ENCODE measurements around the gene B3GALT6.

B3GALT6 gene

DNA sequence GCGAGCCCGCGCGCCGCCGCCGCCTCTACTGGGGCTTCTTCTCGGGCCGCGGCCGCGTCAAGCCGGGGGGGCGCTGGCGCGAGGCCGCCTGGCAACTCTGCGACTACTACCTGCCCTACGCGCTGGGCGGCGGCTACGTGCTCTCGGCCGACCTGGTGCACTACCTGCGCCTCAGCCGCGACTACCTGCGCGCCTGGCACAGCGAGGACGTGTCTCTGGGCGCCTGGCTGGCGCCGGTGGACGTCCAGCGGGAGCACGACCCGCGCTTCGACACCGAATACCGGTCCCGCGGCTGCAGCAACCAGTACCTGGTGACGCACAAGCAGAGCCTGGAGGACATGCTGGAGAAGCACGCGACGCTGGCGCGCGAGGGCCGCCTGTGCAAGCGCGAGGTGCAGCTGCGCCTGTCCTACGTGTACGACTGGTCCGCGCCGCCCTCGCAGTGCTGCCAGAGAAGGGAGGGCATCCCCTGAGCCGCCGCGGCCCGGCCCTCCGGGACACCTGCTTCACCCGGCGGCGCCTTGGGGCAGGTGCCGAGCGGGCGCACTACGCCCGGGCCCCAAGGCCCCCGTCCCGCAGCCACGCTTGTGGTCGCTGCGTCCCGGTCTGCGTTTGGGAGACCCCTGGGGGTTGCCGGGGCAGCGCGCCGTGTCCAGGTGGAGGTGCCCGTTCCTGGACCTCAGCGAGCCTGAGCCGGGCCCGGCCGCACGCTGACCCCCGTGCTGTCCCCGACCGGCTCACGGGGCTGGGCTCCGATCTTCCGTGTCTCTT, 944 bp downstream of the B3GALT6 start:
- DNase-seq = no peak

DNA sequence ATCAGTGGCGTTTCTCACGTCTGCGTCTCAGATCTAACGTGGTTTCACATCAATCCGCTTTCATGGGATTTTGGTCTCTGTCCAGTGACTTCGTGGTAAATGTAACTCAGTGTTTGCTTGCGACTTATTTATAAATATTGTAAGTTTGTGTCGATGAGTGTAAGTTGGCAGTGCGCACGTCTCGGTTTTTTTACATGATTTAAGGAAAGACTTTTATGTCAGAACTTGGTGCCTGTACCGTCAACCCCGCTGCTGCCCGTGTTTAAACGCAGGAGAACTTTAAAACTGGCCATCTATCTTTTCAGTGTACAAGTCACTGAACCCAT, 1.5 kb downstream of the B3GALT6 start:
- DNase-seq = no peak

DNA sequence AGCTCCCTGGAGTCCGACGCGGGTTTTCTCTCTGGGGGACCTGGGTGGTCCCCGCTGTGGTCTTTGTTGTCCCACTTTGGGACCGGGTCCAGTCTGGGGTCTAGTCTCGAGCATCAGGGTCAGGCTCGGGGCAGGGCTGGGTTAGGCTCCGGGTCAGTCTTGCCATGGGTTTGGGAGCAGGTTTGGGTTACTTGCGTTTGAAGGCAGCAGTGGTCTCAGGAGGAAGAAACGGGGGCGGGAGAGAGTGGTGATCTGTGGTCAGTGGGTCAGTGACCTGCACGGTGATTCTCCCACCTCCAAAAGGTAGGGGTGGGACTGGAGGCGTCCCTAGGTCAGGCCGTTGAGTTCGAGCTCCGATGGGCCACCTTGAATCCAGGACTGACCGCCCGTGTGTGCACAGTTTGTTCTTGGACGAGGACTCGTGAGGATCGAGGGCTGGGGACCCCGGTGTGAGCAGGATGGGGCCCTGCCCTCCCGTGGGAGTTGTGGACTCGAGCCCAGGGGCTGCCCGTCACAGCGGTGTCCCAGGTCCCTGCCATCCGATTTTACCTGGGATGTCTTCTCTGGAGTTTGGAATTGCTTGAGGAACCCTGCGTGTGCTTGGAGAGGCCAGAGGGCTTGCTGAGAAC, 2.3 kb downstream of the B3GALT6 start:
- no peak for DNase-seq

DNA sequence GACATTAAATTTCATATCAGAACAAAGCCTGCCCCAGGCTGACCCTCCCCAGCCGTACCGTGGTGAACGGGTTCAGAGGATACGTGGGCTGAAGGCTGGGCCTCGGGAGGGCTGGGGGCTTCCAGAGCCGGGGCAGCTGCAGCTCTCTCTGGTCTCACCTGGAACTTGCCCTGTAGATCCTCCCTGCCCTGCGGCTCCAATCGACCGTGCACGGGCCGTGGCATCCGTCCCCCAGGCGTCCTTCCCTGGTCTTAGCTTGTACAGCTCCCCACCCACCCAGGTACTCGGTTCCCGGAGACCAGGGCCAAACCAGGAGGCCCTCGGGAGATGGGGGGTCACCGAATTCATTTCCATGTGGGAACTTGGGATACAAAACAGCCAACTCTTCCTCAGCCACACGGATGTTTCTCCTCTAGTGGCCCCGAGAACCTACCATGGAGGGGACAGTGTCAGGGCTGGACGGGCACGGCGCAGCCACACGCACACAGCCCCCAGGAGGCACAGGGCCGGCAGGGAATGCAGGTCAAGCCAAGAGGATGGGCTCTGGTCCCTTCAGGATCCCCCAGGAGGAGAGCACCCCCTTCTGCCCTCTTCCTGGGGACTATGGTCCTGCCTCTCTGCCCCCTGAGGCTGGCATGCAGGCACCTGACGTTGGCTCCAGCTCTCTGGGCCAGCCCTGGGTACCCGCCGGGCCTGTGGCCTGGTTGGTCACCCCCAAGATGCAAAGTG, 3.1 kb downstream of the B3GALT6 start:
- no peak for DNase-seq

DNA sequence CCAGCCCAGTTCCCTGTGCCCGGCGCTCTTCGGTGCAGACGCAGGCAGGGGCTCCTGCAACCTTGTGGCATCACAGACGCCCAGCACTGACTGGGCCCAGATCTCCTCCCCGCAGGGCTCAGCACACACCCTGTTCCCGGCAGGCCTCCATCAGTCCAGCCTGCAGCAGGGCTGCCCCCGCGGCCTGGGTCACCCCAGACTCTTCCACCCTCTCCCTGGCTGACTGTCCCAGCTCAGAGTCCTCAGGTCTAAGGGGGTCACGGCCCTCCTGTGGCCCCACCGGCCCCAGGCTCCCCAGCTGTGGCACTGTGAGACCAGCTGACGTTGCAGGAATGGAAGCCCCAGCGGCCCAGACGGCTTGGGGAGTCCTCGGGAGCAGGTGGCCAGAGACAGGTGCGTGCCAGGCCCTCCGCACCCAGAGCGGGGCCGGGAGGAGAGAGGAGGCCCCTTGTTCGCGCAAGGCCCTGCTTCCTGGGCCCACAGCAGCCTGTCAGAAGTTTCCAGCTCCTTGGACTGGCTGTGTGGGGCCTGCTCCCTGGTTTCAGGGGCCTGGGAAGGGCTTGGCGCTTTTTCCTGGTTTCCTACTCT, 4.2 kb downstream of the B3GALT6 start:
- no peak for DNase-seq

DNA sequence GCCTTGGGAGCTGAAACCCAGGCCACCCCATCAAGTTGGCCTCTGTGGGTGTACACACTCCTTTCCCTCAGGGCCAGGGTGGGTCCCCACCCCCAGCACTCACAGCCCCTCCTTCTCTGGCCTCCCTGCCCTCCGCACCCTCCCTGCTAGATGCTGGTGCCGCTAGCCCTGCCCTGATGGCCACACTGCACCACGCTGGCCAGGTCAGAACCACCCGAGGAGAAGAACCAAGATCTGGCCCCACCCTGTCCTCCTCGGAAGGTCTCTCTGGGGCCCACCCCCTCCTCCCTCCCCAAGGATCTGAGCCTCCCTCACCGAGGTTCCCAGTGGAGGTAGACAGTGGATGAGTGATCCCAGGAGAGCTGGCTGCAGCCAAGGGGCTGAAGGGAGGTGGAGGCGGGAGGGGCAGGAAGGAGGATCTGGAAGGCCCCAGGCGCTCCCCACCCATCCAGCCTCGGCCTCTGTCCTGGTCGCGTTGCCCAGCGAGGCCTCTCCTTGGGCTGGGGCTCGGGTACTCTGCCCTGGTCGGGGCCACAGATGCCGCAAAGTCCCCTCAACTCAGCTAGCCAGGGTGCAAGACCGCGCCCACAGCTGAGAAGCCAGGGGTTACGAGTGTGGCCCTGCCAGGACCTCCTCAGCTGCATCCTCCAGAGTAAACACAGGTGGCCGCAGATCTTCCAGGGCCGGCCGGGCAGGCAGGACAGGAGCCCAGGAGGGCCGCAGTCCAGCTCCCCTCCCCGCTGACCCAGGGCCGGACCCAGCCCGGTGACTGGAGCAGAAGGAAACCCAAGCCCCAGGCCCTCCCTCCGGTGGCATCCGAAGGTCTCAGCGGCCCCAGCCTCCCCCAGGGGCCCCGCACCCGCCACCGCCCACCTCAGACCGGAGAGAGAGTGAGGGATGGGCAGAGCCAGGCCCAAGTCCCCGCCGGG, 5.2 kb downstream of the B3GALT6 start:
- no peak for DNase-seq

DNA sequence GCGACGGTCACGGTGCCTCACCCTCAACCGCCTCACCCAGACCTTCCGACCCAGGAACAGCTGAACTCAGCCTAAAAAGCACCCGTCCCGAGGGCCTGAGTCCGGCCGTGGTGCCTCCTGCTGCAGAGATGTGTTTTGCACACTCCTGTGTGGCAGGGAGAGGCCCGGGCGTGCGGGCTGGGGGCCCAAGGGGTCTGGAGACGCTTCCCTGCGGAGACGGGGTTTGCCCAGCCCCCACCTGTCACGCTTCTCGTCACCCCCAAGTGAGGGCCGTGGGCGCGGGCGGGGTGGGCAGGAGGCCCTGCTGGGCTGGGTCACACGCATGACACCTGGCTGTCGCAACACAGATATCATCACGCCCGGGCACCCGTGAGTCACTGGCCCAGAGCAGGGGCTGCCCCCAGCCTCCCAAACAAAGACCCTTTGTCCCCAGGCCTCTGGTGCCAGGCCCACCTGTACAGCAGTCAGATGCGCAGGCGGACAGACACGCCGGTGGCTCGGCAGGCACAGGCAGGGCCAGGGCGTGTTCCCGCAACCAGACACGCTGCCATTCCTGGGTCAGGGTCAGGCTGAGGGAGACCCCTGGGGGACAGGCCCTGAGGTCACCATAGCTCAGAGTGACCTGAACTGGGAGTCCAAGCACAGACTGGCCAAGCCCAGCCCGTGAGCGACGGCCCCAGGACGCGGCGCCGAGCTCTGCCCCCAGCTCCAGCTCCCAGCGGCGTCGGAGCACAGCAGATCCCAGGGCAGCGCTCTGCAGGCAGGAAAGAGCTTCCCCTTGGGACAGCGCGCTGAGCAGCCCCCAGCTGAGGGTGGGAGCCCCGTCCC, 6.1 kb downstream of the B3GALT6 start:
- no peak for DNase-seq

DNA sequence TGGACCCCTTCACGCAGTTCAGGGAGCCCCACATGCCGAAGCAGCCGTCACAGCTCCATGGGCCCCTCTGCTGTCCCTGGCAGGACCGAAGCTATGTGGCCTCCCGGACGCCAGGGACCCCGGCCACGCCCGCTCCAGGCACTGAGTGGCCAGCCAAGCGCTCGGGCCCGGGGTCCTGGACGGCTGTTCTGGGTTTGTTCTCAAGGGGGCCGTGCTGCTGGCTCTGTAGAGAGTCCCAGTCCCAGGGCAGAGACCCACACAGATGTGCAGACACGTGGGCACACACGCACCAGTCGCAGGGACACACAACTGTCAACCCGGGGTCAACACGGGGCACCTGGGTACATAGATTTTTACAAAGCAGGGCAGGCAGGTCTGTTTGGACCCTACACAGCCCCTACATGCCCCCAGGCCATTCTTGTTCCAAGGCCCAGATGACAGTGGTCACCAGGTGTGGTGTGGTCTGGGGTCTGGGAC, 6.7 kb downstream of the B3GALT6 start:
- DNase-seq = no peak

DNA sequence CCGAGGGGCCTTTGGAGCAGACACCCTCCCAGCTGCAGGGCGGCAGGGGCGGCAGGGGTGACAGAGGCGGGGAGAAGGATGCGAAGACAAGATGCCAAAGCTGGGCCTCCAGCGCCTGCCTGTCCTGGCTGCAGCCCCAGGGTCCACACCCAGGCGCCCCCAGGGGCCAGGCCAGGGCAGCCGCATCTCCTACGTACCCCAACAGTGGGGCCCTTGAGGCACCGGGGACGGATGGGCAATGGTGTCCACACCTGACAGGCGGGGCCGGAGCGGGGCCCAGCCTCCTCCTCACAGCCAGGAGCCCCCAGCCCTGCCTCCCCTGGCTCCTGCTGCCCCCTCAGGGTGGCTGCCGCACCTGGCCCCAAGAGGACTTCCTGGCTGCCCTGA, 7.2 kb downstream of the B3GALT6 start:
- no peak for DNase-seq

DNA sequence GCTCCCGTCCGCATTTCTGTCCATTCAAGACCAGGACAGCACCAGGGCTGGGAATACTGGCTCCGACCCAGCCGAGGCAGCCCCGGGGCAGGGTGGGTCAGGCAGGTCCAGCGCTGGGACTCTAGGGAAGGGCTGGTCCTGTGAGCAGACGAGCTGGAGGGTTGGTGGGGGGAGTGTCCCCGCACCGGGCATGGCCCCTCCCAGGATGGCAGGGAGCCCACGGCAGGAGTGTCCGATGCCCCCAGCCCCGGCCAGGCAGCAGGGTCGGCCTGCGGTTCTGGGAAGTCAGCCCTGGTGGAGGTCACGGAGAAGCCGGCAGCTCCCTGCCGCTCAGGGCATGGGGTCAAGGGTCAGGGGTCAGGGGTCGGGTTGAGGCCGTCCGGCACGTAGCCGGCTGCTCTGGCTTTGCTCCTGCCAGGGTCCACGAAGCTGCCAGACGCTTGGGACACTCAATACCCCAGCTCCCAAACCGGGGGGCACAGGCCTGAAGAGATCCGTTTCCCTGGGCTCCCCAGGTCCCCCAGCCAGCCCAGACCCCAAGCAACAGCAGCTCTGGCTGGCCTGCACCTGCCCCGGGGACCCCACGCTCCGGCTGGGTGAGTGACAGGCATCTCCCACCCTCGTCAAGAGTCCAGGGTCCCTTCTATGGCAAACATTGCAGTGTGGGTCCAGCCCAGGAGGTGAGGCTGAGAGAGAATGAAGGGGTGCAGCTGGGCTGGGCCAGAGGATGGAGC, 7.7 kb downstream of the B3GALT6 start:
- no peak for DNase-seq

DNA sequence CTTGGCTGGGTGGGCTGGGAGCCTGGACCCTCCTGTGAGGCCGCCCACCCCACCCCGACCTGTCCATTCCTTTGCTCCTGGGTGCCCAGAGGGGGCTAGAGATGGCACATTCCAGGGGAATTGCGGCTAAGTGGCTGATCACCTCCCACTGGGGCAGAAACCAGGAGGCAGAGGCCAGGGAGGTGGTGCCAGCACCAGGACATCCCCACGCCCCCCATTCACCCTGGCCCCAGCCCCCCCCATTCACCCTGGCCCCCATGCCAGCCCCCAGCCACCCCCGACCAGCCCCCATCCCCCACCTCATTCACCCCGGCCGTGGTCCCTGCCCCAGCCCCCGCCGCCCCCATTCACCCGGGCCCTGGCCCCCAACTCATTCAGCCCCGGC, 8.3 kb downstream of the B3GALT6 start:
- DNase-seq = no peak

DNA sequence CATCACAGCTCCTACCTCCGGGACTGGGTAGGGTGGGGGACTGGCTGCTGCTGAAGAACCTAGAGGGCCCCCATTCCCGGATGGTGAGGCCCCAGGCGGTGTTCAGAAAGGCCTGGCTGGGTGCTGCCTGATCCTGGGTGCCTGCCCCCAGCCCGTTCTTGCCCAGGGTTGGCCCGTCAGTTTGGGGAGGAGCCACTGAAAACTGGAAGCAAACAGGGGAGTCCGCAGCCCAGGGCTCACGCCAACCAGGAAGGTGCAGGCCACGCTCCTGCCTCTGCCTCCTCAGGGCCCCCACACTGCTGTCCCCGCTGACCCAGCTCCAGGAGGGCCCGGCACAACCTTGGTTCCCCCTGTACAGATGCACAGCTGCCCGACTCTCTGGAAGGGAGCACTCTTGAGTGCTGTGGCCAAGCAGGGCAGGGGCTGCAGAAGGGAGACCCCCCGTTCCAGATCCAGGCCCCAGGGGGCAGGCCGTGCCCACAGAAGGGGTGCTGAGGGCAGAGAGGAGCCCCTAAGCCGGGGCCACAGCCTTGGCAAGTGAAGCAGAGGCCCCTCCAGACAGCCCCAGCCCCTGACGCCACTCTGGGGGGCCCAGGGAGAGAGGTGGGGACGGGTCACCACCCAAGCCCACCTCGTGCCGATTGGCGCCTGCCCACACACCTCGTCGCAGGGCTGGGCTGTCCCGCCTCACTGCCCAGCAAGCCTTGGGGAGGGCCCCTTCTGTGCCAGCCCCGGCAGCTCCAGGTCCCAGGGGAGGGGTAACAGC, 9.0 kb downstream of the B3GALT6 start:
- DNase-seq = no peak

DNA sequence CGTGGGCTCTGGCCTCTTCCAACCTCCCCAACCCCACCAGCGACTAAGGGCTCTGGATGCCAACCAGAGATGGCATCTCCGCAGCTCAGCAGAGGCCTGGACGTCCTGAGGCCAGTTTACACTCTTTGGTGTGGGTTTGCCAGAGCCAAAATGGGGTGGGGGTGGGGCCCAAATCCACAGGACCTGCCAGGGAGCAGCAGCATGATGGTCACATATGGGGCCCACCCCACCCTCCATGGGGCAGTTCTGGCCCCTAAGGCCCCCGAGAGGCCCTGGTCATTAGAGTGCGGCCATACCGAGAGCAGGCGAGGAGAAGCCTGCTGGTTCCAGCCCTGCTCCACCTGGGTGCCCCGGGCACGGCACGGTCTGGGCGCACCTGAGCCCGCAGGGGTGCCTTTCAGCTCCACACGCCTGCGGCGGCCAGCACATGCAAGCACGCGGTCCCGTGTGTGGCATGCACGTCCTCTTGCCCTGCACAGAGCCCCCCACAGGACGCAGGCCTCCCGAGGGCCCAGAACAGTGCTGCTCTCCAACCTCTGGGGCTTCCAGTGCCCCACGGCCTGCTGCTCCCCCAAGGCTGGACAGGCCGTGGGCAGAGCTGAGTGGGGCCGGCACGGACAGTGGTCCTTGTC, 9.7 kb downstream of the B3GALT6 start:
- no peak for DNase-seq

DNA sequence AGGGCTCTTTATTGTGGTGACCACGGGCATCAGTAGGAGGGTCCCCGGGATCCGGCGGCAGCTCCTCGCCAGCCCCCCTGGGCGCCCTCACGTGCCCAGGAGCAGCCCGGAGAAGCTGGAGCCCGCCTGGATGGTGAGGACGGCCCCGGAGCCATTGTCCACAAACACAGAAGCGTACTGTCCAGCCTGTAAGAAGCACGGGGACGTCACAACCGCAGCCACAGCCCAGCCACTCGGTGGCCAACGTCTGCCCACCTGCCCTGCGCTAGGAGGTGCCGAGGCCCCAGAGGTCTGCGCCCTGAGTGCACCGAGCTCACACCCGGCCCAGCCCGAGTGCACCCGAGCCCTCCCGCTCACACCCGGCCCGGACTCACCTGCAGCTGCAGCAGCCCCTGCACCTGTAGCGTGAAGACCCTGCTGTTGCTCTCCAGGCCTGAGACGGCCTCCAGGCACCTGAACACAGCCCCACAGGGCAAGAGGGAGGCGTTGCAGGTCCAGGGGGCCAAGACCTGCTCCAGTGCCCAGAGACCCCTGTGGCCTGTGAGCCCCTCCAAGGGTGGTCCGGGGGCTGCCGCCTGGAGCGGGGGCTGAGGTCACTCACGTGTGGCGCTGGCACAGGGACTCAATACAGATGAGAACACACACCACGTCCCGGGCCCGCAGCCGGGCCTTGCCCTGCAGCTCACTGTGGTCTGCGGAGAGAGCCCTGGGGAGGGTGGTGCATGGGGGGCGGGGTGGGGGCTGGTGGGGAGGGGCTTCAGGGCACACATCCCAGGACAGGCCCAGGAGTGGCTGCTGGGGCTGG, 10.6 kb downstream of the B3GALT6 start:
- no peak for DNase-seq

DNA sequence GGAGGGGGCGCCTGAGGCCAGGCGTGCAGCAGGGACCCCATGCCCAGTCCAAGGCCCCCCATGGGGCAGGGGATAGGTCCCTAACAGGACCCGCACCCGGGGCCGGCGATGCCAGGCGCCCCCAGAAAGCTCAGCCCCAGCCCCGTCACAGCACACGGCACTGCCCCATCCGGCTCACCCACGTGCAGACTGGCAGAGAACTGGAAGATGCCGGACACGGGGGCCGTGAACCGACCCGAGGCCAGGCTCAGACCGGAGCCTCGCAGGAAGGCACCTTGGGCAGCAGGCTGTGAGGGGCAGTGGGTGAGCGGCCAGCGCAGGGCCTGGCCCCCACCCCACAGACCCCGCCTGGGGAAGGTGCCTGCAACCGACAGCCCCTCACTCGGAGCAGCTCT, 11.2 kb downstream of the B3GALT6 start:
- DNase-seq = no peak

DNA sequence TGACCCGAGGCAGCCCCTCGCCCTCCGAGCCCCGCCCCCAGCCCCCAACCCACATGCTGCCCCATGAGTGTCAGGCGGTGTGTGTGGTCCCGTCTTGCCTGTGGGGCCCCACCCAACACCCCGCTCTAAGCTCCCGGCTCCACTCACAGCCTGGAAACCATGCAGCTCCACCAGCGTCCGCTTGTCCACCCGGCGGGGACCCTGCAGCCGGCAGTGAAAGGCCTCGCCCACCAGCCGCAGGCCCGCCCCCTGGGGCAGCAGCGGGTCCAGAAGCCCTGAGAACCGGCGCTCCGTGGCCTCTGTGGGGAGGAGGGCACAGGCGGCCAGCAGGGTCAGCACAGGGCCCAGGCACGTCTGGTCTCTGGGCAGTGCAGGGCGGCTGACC, 11.8 kb downstream of the B3GALT6 start:
- no peak for DNase-seq

DNA sequence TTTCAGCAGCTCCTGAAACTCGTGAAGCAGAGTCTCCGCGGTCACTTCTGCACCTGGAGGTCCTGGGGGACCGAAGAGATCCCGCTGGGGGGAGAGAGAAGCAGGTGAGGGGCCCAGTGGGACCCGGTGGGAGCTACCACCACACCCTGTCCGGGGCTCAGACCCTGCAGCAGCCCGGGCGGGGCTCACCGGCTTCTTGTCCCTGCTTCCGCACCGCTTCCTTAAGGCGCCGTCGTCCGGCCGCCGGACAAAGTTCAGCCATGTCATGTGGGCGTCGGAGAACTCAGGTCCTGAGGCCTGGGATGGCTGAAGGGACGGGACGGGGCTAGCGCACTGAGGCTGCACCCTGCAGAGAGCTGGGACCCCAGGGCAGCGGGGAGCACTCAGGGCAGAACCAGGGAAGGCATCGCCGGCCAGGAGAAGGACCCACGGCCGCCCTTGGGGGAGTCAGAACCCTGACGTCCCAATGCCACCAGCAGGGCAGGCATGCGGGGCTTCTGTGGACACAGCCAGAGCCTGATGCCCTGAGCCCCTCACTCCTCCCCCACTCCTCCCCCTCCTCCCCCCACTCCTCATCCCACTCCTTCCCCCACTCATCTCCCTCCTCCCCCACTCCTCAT, 12.3 kb downstream of the B3GALT6 start:
- no peak for DNase-seq

DNA sequence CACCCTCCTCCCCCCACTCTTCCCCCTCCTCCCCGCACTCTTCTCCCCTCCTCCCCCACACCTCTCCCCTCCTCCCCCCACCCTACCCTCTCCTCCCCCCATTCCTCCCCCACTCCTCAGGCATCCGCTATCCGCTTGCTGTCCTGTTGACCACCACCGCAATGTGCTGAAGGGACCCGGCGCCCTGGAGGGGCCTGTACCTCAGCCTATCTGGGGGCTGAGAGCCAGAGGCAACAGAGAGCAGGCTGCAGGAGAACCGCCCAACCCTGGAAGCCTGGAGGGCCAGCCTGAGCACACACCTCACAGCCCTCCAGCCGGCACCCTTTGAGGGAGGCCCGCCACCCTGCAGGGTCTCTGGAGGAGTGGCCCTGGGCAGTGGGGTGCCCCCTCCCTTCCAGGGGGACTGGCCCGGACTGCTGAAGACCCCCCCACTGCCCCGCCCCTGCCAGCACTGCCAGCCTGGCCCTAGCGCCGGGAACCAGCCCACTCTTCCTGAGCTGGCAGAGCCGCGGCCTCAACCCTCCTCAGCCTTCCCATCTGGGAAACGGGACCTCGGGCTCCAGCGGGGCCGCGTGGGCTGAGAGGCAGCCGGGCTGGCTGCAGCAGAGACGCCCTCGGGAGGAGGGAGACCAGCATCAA, 13.3 kb downstream of the B3GALT6 start:
- DNase-seq = no peak
